ENCODE measurements around the gene TSR3. TPM values are rescaled to one million over a fixed set of nuclear protein-coding genes. Genes with fewer than 3 reads are reported as not detected.

TSR3 gene
- total and polyA plus RNA-seq, 12 donors: 13.7 to 258 (median 59.6) TPM

DNA sequence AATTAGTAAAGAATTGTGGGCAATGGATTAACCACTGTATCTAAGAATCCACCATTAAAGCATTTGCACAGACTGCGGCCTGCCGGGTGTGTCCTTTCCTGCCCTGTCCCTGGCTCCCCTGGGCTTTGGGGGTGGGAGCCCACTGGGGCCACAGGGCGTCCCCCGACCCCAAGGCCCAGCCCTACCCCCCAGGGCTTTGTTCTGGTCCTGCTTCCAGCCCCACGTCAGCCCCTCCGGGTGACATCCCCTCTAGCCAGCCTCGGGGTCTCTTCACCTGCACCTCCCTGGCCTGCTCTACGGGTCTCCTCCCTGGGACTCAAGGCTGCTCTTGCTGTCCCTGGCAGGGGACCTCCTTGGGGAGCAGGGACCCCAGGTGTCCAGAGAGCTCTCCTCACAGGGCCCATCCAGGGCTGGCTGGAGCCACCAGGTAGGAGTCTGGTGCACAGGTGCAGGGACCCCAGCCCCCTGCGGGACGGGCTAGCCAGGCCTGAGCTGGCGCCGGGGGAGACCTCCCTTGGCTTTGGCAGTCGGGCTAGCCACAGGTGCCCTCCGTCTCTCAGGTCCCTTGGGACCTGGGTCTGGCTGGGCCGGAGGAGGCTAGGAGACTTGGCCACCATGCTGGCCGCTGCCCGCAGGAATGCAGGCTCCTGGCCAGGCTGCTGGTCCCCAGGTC, 24.6 kb downstream of the TSR3 start:
- peaks cover 0 to 33% of the 10 kb centered on the region in 2 donors for H3K36me3 ChIP-seq (replicated peaks in 1 of 2)
- TF ChIP-seq, protein P1, sequence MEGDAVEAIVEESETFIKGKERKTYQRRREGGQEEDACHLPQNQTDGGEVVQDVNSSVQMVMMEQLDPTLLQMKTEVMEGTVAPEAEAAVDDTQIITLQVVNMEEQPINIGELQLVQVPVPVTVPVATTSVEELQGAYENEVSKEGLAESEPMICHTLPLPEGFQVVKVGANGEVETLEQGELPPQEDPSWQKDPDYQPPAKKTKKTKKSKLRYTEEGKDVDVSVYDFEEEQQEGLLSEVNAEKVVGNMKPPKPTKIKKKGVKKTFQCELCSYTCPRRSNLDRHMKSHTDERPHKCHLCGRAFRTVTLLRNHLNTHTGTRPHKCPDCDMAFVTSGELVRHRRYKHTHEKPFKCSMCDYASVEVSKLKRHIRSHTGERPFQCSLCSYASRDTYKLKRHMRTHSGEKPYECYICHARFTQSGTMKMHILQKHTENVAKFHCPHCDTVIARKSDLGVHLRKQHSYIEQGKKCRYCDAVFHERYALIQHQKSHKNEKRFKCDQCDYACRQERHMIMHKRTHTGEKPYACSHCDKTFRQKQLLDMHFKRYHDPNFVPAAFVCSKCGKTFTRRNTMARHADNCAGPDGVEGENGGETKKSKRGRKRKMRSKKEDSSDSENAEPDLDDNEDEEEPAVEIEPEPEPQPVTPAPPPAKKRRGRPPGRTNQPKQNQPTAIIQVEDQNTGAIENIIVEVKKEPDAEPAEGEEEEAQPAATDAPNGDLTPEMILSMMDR (IDR thresholded peaks at IDR 0.05): no peak
- no peak for TF ChIP-seq POLR2A (IDR thresholded peaks at IDR 0.05)
- 69 to 92% (median 77%) methylated on average over 7 to 17 of the region's 17 CpGs for WGBS, 4 donors

DNA sequence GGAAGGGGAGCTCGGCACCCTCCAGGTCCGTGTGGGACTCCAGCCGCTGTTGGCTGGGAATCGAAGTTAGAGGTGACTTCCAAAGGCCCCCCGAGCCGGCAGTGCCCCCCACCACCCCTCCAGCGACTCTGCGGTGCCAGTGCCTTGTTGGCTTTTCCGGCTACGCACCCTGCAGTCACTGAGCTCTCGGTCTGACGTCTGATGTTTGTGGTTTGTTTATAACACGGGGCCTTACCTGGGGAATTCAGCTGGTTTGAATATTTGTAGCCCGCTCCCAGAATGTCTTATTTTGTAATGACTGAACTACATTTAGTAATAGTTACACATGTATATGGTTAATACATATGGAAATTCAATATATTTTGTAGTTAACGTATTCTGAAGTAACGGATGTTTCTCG, 25.3 kb downstream of the TSR3 start:
- H3K27me3 ChIP-seq: no peaks in the 10 kb centered on the region
- no peak for DNase-seq

More for the DNA sequence above, 24.6 kb downstream of the TSR3 start:
- Histone ChIP-seq H3K4me1 (replicated peaks in 1 of 2) (peaks cover 0 to 10% of the 10 kb centered on the region in 2 donors), H3K27ac (no peak overlapping the region), H3K27me3 (peaks cover under 1% of the 10 kb centered on the region), H3K9me3 (replicated peaks in 1 of 3) (no peaks in the 10 kb centered on the region), H3K4me3 (no peak overlapping the region)
- DNase-seq: no peak
- intact Hi-C loops (cut with DNase I): no loop called here

DNA sequence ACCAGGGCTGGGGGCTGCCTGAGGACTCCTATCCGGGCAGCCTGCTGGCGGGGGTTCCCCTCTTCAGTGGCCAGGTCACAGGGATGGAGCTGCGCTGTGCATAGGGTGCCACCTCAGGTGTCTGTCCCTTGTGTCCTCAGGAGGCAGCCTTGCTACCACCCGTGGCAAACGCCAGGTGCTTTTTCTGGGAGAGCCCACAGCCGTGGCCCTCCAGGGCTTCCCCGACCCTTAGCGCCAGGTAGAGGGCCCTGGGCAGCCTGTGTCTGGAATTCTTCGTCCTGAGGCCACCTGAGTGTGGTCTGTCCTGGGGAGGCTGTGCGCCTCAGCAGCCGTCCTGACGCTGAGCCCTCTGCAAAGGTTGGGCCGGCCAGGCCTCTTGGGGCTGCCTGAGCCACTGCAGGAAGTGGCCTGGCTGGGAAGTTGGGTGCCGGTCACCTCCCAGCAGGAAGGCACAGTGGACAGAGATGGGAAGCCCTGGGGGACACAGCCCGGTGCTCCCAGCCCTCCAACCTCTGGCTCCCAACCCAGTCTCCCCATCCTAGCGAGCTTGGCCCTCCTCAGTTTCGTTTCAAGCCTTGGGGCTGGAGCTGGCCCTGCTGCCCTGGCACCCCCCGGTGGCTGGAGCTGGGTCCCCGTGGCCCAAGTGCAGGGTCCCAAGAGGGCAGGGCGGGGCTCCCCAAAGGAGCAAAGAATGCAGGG, 25.9 kb downstream of the TSR3 start:
- Histone ChIP-seq H3K4me1 (replicated peaks in 1 of 2) (no peaks in the 10 kb centered on the region), H3K27me3 (no peaks in the 10 kb centered on the region), H3K4me3 (no peak overlapping the region), H3K27ac (no peak overlapping the region), H3K9me3 (replicated peaks in 1 of 3) (no peaks in the 10 kb centered on the region), H3K36me3 (replicated peaks in 1 of 2) (peaks cover 0 to 43% of the 10 kb centered on the region in 2 donors)
- DNase-seq: no peak
- intact Hi-C loops (cut with DNase I): no loop called here
- 69 to 87% (median 74%) methylated on average over 6 to 20 of the region's 20 CpGs for WGBS, 4 donors
- TF ChIP-seq, protein P1 (IDR thresholded peaks at IDR 0.05): no peak
- TF ChIP-seq POLR2A (IDR thresholded peaks at IDR 0.05): no peak

More for the DNA sequence above, 25.3 kb downstream of the TSR3 start:
- TF ChIP-seq POLR2A (IDR thresholded peaks at IDR 0.05): no peak
- TF ChIP-seq, protein P1 (IDR thresholded peaks at IDR 0.05): no peak
- H3K4me3 ChIP-seq: no peak overlapping the region
- peaks cover 0 to 39% of the 10 kb centered on the region in 2 donors for H3K36me3 ChIP-seq (replicated peaks in 1 of 2)
- no peaks in the 10 kb centered on the region for H3K9me3 ChIP-seq (replicated peaks in 1 of 3)
- 76 to 86% (median 81%) methylated on average over 9 to 17 of the region's 17 CpGs for WGBS, 4 donors
- H3K4me1 ChIP-seq (replicated peaks in 1 of 2): peaks cover 0 to 3% of the 10 kb centered on the region in 2 donors
- intact Hi-C loops (cut with DNase I): no loop called here
- H3K27ac ChIP-seq: no peak overlapping the region

DNA sequence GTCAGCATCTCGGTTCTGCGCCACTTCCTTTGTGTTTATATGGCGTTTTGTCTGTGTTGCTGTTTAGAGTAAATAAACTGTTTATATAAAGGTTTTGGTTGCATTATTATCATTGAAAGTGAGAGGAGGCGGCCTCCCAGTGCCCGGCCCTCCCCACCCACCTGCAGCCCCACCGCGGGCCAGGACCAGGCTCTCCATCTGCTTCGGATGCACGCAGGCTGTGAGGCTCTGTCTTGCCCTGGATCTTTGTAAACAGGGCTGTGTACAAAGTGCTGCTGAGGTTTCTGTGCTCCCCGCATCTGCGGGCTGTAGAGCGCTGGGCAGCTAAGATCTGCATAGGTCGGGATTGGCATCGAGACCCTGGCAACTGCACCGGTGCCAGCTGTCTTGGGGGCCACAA, 26.4 kb downstream of the TSR3 start:
- DNase-seq: no peak
- H3K27ac ChIP-seq: no peak overlapping the region
- H3K36me3 ChIP-seq (replicated peaks in 1 of 2): peaks cover 0 to 48% of the 10 kb centered on the region in 2 donors
- TF ChIP-seq POLR2A (IDR thresholded peaks at IDR 0.05): no peak
- TF ChIP-seq, protein P1 (IDR thresholded peaks at IDR 0.05): no peak
- no peaks in the 10 kb centered on the region for H3K27me3 ChIP-seq
- 88 to 93% (median 91%) methylated on average over 9 to 15 of the region's 15 CpGs for WGBS, 4 donors
- intact Hi-C loops (cut with DNase I): no loop called here
- H3K9me3 ChIP-seq (replicated peaks in 1 of 3): no peaks in the 10 kb centered on the region
- H3K4me3 ChIP-seq: no peak overlapping the region
- no peaks in the 10 kb centered on the region for H3K4me1 ChIP-seq (replicated peaks in 1 of 2)

All from adrenal gland (tissue), 12 donors.